Measurements from ENCODE around the gene HLA-DOA.

Gene HLA-DOA

DNA sequence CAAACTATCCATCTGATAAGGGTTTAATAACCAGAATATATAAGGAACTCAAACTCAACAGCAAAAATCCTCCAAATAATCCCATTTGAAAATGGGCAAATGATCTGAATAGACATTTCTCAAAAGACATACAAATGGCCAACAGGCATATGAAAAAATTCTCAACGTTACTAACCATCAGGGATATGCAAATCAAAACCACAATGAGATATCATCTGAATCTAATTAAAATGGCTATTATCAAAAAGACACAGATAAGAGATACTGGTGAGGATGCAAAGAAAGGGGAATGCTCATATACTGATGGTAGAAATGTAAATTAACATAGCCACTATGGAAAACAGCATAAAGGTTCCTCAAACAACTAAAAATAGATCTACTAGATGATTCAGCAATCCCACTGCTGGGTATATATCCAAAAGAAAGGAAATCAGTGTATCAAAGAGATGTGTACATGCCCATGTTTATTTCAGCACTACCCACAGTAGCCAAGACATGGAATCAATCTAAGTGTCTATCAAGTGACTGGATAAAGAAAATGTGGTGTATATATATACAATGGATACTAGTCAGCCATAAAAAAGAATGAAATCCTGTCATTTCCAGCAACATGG lies 47.1 kb downstream of the HLA-DOA start:
- no peak for DNase-seq

DNA sequence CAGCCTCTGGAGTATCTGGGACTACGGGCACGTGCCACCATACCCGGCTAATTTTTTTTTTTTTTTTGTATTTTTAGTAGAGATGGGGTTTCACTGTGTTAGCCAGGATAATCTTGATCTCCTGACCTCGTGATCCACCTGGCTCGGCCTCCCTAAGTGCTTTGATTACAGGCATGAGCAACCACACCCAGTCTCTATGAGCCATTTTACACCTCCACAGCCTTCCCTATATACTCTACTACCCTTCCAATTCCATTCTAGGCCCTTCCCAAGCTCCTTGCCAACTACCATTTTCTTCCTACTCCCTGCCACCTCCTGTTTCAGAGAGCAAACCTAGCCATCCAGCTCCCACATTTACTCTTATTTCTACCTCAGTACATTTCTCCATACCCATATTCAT lies 48.8 kb downstream of the HLA-DOA start:
- no peak for DNase-seq

DNA sequence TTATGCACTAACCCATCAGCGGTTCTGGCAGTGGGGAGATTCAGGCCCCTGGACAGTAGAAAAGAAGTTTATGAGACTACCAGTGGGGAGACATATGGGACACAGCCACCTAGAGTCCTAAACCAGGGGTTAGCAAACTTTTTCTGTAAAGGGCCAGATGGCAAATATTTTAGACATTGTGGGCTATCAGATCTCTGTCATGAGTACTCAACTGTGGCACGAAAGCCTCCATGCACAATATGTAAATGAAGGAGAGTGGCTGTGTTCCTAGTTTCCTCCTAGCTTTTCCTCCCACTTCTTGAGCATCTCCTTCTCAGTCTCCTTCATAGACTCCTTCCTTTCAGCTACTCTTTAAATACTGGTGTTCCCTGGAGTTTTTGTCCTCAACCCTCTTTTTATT lies 53.2 kb downstream of the HLA-DOA start:
- no peak for DNase-seq

DNA sequence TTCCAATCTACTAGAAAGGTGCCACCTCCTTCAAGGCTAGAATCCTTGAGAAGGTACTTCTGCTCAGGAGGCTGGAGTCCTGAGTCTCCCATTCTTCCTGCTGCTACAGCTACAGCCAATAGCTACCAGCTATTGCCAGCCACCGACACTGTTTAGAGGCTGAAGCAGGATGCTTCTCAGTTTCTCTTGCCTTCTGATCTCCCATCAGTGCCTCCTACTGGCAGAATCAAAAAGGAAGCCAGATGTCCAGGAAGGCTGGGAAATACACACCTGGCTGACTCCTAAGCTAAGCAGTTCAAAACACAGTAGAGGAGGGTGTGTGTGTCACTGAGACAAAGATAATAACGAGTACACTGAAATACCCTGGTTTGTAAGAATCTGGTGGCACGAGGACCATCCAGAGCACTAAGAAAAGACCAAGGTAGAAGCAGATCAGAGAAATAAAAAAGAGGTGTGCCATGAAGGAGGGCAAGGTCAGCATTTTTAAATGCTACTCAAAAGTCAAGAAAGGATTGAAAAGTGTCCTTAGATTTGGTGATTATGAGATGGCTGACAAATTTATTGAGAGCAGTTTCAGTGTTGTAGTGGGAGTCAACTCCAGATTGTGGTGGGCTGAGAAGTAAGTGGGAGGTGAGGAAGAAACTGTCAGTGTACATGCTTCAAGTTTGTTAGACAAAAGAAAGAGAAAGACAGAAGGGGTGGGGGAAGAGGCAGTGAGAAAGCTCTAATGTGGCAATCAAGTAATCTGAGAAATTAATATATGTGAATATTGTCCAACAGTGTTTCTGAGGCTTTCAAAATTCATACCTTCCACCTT lies 54.2 kb downstream of the HLA-DOA start:
- DNase-seq = no peak

DNA sequence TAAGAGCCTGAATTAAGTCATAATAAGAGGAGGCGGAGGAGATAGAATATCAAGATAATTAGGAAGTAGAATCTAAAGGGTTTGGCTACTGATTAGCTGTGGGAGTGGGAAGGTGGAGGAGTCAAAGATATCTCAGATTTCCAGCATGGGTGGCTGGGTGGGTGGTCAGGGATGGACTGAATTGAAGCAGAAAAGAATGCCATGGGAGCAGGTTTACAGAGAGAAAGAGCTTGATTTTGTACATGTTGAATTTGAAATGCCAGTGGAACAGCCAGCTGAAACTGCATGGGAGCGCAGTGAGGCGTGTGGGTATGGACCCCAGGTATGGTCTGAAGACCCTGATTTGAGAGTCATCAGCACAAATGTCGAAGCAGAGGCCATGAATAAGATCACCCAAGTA lies 55.1 kb downstream of the HLA-DOA start:
- DNase-seq = no peak

Measured in CD4-positive, alpha-beta T cell treated with Interferon gamma for 1 hour (primary cell).